Adipose tissue (tissue), 3 donors: ENCODE results near the gene NFIX. TPM values are rescaled to one million over a fixed set of nuclear protein-coding genes. Genes with fewer than 3 reads are reported as not detected.
"Not testable (repeated sequence)": the region's sequence is repeated elsewhere in the genome, so short reads cannot be mapped to it uniquely, and the experiment has no call there.

ENCODE experiments used
- H3K27ac ChIP-seq: one replicate; pipeline ENCODE4 v1.5.1; 2013; ENCODE audit warnings: low read depth, low read length
- WGBS, 3 donors: extraction: QIAGEN DNeasy Blood & Tissue Kit; methylation state at CpG; one replicate each; pipeline ENCODE4 v1.1.7; 2013; 5-methylcytosine and 5-hydroxymethylcytosine counted together
- polyA plus RNA-seq, 3 donors: library from polyadenylated mRNA; stranded (reverse); fragments of 200-250 nt; gene quantifications; one replicate each; pipeline ENCODE4 v1.2.3, GENCODE V29; 2013
- donor health status: healthy with polysubstance abuse.
- donor health status: Bipolar disorder and iron deficiency.
- donor health status: healthy.

The NFIX gene
- polyA plus RNA-seq, 3 donors: 12.3 to 88.6 (median 77.6) TPM

DNA sequence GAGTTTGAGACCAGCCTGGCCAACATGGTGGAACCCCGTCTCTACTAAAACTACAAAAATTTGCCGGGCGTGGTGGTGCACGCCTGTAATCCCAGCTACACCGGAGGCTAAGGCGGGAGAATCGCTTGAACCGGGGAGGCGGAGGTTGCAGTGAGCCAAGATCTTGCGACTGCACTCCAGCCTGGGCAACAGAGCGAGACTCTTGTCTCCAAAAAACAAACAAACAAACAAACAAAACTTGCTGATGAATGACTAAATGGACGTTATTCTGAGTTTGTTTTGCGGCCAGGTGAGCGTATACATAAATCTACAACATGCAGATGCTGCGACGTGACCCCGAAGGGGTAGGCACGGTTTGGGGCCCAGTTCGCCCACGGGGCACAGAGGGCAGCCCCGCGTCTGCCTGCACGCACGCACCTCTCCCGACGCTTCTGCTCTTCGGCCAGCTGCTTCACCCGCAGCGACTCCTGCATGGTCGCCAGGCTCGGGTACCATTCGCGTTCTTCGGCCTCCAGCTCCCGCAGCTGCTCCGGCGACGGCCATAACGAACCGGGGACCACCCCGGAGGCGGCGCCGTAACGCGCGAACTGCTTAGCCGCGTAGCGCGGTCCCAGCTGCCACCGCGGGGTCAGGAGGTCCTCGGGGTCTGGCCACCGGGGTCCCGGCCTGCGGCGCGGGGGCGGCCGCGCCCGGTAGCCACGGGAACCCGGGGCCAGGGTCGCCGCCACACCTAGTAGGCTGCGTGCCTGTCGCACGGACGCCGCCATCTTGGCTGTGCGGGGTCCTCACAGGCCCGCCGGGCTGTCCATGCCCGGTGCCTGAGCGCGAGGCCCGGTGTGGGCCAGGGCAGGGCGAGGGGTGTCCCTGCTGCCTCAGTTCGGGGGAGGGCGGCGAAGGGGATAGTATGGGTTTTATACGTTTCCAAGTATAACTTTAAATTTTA, 38.6 kb upstream of the NFIX start, which contains the start of gene GADD45GIP1:
GADD45GIP1 (minus strand) TSS at position 778 of the 943 bp plus-strand sequence; CDS start at position 767, 11 bp downstream.
- H3K27ac ChIP-seq: peak within 1 kb of the TSS; percentile 90
- 4 to 5% (median 4%) methylated on average over 71 to 84 of the region's 84 CpGs for WGBS, 3 donors

DNA sequence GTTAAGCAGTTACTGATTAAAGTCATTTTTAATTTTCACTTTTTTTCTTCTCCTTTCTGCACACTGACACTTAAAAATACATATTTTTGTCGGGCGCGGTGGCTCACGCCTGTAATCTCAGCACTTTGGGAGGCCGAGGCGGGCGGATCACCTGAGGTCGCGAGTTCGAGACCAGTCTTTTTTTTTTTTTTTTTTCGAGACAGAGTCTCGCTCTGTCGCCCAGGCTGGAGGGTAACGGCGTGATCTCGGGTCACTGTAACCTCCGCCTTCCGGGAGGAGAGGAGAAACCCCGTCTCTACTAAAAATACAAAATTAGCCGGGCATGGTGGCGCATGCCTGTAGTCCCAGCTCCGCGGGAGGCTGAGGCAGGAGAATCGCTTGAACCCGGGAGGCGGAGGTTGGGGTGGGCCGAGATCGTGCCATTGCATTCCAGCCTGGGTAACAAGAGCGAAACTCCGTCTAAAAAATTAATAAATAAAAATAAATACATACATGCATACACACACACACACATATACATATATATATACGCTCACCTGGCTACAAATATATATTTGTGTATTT, 37.8 kb upstream of the NFIX start:
- peak overlapping the region; percentile 90 for H3K27ac ChIP-seq
- 31 to 40% (median 39%) methylated on average over 30 to 31 of the region's 31 CpGs for WGBS, 3 donors

DNA sequence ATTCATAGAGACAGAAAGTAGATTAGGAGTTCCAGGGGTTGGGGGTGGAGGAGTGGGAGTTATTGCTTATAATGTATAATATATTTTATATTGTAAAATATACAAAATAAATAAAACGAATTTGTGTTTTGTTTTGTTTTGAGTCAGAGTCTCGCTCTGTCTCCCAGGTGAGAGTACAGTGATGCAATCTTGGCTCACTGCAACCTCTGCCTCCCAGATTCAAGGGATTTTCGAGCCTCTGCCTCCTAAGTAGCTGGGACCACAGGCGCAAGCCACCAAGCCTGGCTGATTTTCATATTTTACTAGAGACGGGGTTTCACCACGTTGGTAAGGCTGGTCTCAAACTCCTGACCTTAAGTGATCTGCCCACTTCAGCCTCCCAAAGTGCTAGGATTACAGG, 35.8 kb upstream of the NFIX start:
- 65 to 79% (median 73%) methylated on average over 6 of the region's 6 CpGs for WGBS, 3 donors
- H3K27ac ChIP-seq: no peak overlapping the region

DNA sequence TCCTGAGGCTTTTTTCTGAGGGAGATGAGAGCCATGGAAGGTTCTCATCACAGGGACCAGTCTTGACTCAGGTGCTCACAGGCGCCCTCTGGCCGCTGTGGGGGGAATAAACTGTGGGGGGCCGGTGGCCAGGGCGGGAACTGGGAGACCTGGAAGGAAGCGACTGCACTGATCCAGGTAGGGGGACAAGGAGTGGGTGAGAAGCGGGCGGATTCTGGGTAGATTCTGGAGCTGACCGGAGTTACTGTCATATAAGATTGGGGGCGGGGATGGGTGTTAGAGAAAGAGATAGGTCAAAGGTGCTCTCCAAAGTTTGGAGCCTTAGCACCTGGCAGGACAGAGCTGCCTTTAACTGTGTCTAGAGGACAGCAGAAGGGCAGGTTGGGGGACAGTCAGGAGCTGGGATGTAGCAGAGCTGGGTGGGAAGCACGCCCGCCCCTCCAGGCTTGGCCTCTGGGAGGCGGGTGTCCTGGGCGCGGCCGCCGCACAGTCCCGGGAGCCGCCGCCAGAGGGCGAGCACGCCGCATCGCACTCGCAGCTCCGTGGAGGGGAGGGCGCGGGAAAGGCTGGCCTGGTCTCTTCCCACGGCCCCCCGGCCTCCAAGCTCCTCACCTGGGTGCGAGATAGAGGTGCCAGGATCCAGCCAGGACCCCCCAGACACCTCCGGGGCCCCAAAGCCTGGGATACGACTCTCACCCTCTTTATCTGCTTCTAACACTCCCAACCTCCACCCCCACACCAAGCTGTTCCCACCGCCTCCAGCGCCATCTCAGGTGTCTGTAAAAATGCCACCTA, 30.1 kb upstream of the NFIX start:
- WGBS, 3 donors: 0 to 1% (median 0%) methylated on average over 32 to 34 of the region's 34 CpGs
- no peak overlapping the region for H3K27ac ChIP-seq

DNA sequence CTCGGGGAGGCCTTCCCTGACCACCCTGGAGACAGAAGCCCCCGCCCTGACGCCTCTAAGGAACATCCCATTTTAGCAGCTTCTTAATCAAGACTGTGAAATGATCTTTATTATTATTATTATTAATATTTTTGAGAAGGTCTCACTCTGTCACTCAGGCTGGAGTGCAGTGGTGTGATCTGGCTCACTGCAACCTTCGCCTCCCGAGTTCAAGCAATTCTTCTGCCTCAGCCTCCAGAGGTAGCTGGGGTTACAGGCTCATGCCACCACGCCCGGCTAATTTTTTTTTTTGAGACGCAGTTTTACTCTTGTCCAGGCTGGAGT, 29.5 kb upstream of the NFIX start:
- WGBS, 3 donors: 47 to 51% (median 49%) methylated on average over 8 of the region's 8 CpGs
- no peak overlapping the region for H3K27ac ChIP-seq

DNA sequence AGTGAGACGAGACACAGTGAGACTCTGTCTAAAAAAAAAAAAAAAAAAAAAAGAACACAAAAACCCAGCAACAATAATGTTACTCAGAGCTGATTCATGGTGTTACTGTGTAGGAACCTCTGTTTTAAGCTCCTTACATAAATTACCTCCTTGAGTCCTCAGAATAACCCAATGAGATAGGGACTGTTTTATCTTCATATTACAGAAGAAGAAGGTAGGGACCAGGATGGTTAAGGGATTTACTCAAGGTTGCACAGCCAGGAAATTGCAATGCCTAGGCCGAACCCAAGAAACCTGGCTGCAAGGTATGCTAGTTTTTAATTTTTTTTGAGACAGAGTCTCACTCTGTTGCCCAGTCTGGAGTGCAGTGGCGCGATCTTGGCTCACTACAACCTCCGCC, 27.4 kb upstream of the NFIX start:
- WGBS, 3 donors: 87 to 98% (median 93%) methylated on average over 5 of the region's 5 CpGs
- H3K27ac ChIP-seq: no peak overlapping the region

DNA sequence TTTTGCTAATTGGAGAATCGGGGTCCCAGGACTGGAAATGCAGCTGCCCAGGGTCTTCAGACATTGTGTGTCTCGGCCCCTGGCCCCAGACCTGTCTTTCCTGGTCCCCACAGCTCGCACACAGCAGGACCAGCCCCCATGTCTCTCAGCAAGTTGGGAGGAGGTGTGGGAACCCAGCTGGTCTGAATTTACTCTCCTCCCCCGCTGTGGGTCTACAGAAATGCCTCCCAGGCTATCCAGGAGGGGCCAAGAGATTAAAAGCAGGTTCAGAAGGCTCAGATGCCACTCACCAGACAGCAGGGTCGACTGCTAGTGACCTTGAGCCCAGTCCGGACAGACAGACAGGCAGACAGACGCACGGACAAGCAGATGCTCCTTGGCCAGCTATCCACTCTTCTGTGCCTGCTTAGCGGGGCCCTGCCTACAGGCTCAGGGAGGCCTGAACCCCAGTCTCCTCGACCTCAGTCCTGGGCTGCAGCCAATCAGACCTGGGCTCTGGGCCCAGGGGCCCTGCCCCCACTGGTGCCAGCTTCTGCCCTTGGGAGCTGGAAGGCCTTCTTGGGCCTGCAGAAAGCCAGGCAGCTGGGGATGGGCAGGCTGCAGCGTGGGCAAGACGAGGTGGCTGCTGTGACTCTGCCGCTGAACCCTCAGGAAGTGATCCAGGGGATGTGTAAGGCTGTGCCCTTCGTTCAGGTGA, 25.8 kb upstream of the NFIX start, which contains the start of gene DAND5:
DAND5 (plus strand) TSS at position 285 of the 697 bp plus-strand sequence; CDS start at position 370, 85 bp downstream.
- 30 to 58% (median 52%) methylated on average over 14 of the region's 14 CpGs for WGBS, 3 donors

DNA sequence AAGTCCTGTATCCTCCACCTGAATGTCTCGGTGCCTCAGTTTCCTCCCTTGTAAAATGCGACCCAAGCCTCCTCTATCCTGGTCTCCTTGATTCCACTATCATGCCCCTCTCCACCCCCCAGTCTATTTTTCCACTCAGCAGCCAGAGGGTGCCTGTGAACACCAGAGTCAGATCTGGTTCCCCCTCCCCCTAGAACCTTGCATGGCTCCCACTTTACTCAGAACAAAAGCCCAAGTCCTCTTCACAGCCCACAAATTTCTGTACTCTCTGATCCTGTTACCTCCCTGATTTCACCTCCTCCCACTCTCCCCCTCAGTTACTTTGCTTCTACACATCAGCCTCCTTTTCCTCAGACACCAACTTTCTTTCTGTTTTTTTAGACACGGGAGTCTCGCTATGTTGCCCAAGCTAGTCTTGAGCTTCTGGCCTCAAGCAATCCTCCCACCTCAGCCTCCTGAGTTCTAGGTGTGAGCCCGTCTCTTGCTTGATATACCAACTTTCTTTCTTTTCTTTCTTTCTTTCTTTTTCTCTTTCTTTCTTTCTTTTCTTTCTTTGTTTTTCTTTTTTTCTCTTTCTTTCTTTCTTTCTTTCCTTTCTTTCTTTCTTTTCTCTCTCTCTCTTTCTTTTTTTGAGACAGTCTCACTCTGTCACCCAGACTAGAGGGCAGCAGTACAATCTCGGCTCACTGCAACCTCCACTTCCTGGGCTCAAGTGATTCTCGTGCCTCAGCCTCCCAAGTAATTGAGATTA, 25.0 kb upstream of the NFIX start:
- no peak overlapping the region for H3K27ac ChIP-seq
- 88 to 90% (median 88%) methylated on average over 7 of the region's 7 CpGs for WGBS, 3 donors

More for the DNA sequence above, 25.8 kb upstream of the NFIX start, which contains the start of gene DAND5:
- H3K27ac ChIP-seq: no peak within 1 kb of the TSS

DNA sequence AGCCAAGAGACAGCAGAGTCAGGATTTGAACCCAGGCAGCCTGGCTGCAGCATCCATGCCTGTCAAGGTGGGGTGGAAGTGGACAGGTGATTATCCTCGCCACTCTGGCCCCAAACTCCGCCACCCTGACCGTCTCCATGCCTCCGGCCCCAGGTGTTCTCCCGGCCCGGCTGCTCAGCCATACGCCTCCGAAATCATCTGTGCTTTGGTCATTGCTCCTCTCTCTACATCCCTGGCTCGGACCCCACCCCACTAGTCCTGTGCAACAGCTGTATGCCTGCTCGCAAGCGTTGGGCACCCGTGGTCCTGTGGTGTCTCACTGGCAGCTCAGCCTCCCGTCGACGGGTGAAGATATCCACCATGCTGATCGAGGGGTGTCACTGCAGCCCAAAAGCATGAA, 22.0 kb upstream of the NFIX start:
- WGBS, 3 donors: 85 to 93% (median 87%) methylated on average over 16 of the region's 16 CpGs
- H3K27ac ChIP-seq: no peak overlapping the region

DNA sequence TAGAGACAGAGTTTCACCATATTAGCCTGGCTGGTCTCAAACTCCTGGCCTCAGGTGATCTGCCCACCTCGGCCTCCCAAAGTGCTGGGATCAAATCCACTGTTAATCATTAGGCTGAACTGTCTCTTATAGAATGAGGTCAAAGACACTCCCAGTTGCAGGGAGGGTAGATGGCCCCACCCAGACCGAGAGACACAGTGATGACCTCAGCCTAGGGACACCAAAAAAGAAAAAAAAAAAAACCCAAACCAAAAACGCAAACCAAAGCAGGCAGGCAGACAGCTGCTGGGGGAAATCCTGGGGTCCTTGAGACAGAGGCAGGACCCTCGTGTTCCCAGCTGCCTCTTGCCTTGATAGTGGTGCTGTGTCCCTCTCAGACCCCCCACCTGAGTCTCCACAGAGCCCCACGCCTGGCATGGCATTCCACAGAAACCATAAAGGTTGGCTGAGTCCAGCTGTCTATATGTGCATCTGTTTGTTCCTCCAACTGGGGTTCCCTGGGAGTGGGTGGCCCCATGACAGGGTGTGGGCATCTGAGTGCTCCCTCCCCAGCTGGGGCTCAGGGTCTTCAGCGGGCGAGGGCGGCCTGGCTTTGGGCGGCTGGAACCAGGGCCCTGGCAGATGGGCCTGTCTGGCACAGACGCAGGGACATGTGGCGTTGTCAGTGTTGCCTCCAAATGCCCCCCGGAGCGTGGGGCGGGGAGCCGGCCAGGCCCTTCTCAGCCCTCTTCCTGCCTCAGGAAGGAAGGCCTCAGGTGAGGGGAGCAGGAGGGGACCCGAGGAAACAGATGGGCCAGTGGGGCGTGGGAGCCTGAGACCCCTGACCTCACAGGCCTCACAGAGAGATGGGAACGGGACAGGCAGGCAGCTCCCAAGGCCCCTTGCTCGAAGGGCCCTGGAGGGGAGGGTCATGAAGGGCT, 20.7 kb upstream of the NFIX start:
- no peak overlapping the region for H3K27ac ChIP-seq
- WGBS, 3 donors: 58 to 68% (median 58%) methylated on average over 19 of the region's 19 CpGs

DNA sequence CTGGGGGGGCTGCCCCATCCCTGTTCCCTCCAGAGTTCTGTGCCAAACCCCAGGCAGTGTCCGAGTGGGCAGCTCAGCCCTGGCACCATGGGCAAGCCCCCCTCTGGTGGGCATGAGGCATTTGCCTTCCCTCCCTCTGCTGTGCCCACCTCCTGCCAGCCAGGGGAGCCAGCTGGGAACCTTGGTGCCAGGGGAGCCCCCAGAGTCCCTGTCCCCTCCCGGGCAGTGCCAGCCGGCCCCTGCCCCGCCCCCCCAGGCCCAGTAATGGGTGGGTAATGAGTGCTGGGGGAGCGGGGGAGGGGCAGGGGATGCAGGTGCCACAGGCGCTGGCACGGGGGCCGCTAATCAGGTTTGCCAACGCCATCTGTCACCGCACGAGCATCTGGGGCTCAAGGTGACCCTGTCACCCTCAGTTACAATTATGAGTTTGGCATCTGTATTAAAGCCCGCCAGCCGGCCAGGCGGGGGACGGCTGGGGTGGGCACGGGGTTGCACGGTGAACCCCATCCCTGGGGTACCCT, 20.0 kb upstream of the NFIX start:
- WGBS, 3 donors: 51 to 72% (median 68%) methylated on average over 15 to 17 of the region's 17 CpGs
- H3K27ac ChIP-seq: no peak overlapping the region

DNA sequence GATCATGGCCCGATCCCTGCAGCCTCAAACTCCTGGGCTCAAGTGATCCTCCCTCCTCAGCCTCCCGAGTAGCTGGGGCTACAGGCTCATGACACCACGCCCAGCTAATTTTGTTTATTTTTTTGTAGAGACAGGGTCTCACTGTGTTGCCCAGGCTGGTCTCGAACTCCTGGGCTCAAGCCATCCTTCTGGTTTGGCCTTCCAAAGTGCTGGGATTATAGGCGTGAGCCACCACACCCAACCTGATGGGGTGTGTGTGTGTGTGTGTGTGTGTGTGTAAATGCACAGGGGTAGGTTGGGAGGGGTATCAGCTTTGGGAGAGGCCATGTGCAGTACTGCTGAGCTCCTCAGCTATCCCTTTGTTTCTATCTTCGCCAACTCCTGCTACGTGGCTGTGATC, 19.2 kb upstream of the NFIX start:
- not testable (repeated sequence) for H3K27ac ChIP-seq
- 78 to 87% (median 83%) methylated on average over 7 of the region's 7 CpGs for WGBS, 3 donors

DNA sequence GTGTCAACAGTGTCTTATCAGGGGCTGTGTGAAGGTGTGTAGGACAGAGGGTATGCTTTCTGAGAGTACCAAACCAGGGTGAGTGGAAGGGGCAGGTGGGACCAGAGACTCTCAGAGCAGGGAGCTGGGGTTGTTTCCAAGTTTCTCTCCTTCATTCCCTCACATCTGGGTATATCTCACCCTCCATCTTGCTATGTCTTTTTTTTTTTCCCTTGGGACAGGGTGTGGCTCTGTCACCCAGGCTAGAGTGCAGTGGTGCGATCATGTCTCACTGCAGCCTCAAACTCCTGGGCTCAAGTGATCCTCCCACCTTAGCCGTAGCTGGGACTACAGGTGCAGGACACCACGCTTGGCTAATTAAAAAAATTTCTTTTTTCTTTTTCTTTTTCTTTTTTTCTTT, 15.3 kb upstream of the NFIX start:
- WGBS, 3 donors: 94 to 99% (median 96%) methylated on average over 2 to 3 of the region's 3 CpGs
- H3K27ac ChIP-seq: no peak overlapping the region

DNA sequence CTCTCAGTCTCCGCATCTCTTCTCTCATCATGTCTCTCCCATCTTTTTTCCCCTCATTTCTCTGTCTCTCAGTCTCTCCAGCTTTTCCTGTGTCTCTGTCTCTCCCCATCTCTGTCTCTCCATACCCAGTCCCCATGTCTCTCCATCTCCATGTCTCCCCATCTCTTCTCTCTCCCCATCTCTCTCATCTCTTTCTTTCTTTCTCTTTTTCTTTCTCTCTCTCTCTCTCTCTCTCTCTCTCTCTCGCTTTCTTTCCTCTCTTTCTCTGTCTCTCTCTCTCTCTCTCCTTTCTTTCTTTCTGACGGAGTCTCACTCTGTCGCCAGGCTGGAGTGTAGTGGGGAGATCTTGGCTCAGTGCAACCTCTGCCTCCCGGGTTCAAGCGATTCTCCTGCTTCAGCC, 12.6 kb upstream of the NFIX start:
- no peak overlapping the region for H3K27ac ChIP-seq
- WGBS, 3 donors: 87 to 93% (median 93%) methylated on average over 6 of the region's 6 CpGs

DNA sequence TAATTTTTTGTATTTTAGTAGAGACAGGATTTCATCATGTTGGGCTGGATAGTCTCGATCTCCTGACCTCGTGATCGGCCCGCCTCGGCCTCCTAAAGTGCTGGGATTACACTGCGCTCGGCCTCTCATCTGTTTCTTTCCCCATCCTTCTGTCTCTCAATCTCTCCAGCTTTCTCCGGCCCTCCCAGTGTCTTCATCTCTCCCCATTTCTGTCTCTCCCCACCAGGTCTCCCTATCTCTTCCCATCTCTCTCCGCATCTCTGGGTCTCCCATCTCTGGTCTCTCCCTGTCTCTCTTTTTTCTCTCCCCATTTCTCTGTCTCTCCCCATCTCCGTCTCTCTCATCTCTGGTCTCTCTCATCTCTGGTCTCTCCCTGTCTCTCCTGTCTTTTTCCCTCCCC, 12.2 kb upstream of the NFIX start:
- 36 to 51% (median 46%) methylated on average over 10 of the region's 10 CpGs for WGBS, 3 donors
- H3K27ac ChIP-seq: no peak overlapping the region

DNA sequence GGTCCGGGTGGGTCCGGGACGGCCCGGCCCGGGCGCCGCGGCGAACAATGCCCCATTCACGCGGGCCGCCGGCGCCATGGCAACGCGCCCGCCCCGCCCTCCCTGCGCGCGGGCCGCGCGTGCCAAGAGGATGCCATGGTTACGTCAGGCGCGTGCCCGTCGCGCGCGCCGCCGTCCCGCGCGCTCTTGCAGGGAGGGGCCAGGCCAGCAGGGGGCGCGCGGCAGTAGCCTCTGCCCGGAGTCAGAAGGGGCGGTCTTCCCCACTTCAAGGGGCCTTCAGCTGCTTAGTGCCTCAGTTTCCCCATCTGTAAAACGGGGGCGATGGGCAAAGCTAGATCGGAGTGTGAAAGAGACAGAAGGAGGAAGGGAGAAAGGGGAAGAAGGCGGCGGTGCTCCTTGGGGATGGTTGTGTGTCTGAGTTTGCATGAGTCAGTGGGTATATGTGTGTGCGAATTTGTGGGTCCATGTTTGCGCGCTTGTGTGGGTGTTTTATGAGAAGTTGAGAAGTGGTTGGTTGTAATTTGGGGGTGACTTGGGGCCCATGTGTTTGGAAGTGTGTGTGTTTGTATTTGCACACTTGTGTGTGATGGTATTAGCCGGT, 11.6 kb upstream of the NFIX start:
- H3K27ac ChIP-seq: no peak overlapping the region
- WGBS, 3 donors: 9 to 11% (median 9%) methylated on average over 40 to 51 of the region's 51 CpGs
